Measurements from ENCODE around the gene EFCAB12.

Gene EFCAB12

DNA sequence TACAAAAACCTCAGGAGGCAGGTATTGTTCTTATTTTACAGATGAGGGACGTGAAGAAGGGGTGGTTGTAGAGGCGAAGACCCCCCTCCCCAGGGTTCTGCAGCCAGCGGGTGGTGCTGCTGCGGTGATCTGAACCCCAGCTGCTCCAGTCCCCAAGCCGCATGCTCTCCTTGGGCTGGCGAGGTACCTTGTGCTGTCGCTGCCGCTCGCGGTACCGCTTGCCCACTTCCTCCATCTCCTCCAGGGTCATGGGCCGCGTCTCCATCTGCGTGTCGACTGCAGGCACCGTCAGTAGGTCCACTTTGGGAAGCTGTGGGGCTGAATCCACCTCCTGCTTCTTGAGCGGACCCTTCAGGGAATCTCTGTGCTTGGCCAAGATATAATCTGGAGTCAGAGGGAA, 17.5 kb downstream of the EFCAB12 start:
- Histone ChIP-seq H3K36me3 (ENCODE audit: control insufficient read depth in 1 of 2, insufficient read depth in 2 of 2, low read depth in 1 of 2, low read length in 2 of 2) (no peaks in the 10 kb centered on the region), H3K9me3 (ENCODE audit: control insufficient read depth, low read length) (no peaks in the 10 kb centered on the region), H2BK15ac (ENCODE audit: low read depth, poor library complexity, severe bottlenecking) (no peak overlapping the region), H3K9ac (ENCODE audit: low read length) (no peak overlapping the region), H3K4me2 (ENCODE audit: low read length, poor library complexity, severe bottlenecking) (no peak overlapping the region), H3K4me3 (ENCODE audit: insufficient read depth in 1 of 2, low read depth in 1 of 2, low read length in 2 of 2) (no peak overlapping the region), H2AFZ (ENCODE audit: low read depth, low read length) (no peak overlapping the region), H2BK5ac (ENCODE audit: low read depth, low read length, poor library complexity, severe bottlenecking) (no peak overlapping the region), H4K8ac (ENCODE audit: low read length) (no peak overlapping the region), H3K4me1 (ENCODE audit: control insufficient read depth, insufficient read depth, low read depth, low read length) (peaks cover 14% of the 10 kb centered on the region), H3K79me1 (replicated peaks; ENCODE audit: low read length, poor library complexity, severe bottlenecking) (no peaks in the 10 kb centered on the region), H4K91ac (ENCODE audit: low read length) (peak overlapping the region; percentile 20), H3K4ac (ENCODE audit: low read depth in 1 of 2, low read length in 2 of 2) (no peak overlapping the region), H2BK12ac (ENCODE audit: low read length in 2 of 2) (peak overlapping the region; percentile 29 to 91), H3K18ac (ENCODE audit: low read depth in 1 of 2, low read length in 2 of 2) (no peak overlapping the region), H3K27ac (ENCODE audit: low read length, poor library complexity, severe bottlenecking) (no peak overlapping the region), H2BK120ac (ENCODE audit: low read depth, low read length) (no peak overlapping the region), H3K14ac (ENCODE audit: low read length in 2 of 2) (no peak overlapping the region), H2AK5ac (ENCODE audit: low read length, severe bottlenecking) (peak overlapping the region; percentile 40), H3K23ac (ENCODE audit: low read length in 2 of 2) (peak overlapping the region in 1 of 2 experiments; percentile 3), H3K27me3 (ENCODE audit: control insufficient read depth in 1 of 2, insufficient read depth in 1 of 2, low read length in 2 of 2) (no peaks in the 10 kb centered on the region)
- WGBS: 93% methylated on average over 17 of the region's 17 CpGs
- DNase-seq: no peak

- Histone ChIP-seq H3K4me3 (ENCODE audit: insufficient read depth in 1 of 2, low read depth in 1 of 2, low read length in 2 of 2) (no peak overlapping the region), H4K8ac (ENCODE audit: low read length) (no peak overlapping the region), H2AFZ (ENCODE audit: low read depth, low read length) (no peak overlapping the region), H3K79me1 (replicated peaks; ENCODE audit: low read length, poor library complexity, severe bottlenecking) (no peaks in the 10 kb centered on the region), H2BK15ac (ENCODE audit: low read depth, poor library complexity, severe bottlenecking) (no peak overlapping the region), H3K27ac (ENCODE audit: low read length, poor library complexity, severe bottlenecking) (no peak overlapping the region), H3K4ac (ENCODE audit: low read depth in 1 of 2, low read length in 2 of 2) (no peak overlapping the region), H4K91ac (ENCODE audit: low read length) (no peak overlapping the region), H3K14ac (ENCODE audit: low read length in 2 of 2) (no peak overlapping the region), H2BK5ac (ENCODE audit: low read depth, low read length, poor library complexity, severe bottlenecking) (no peak overlapping the region), H2AK5ac (ENCODE audit: low read length, severe bottlenecking) (no peak overlapping the region), H2BK12ac (ENCODE audit: low read length in 2 of 2) (no peak overlapping the region), H3K23ac (ENCODE audit: low read length in 2 of 2) (no peak overlapping the region), H3K4me2 (ENCODE audit: low read length, poor library complexity, severe bottlenecking) (no peak overlapping the region), H3K18ac (ENCODE audit: low read depth in 1 of 2, low read length in 2 of 2) (no peak overlapping the region), H2BK120ac (ENCODE audit: low read depth, low read length) (no peak overlapping the region), H3K36me3 (ENCODE audit: control insufficient read depth in 1 of 2, insufficient read depth in 2 of 2, low read depth in 1 of 2, low read length in 2 of 2) (no peaks in the 10 kb centered on the region), H3K27me3 (ENCODE audit: control insufficient read depth in 1 of 2, insufficient read depth in 1 of 2, low read length in 2 of 2) (no peaks in the 10 kb centered on the region), H3K4me1 (ENCODE audit: control insufficient read depth, insufficient read depth, low read depth, low read length) (peaks cover 12% of the 10 kb centered on the region), H3K9me3 (ENCODE audit: control insufficient read depth, low read length) (no peaks in the 10 kb centered on the region), H3K9ac (ENCODE audit: low read length) (no peak overlapping the region)
- WGBS: 81% methylated on average over 2 of the region's 2 CpGs
- peak; percentile 73 for DNase-seq
Measured at GRCh38 chr3:129409541-129409940, 18.9 kb downstream of the EFCAB12 start.

DNA sequence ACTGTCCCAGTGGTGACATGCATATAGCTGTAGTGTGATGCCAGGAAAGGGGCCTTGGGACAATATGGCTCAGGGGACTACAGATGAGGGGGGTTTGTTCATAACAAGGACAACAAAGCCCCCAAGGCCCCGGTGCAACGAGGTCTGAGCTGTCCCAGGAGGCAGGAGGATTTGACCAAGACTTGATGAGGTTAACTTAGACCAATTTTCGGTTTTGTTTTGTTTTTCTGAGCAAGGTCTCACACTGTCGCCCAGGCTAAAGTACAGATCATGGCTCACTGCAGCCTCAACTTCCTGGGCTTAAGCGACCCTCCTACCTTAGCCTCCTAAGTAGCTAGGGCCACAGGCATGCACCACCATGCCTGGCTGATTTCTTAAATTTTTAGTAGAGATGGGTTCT, 23.8 kb downstream of the EFCAB12 start:
- Histone ChIP-seq H3K27me3 (ENCODE audit: control insufficient read depth in 1 of 2, insufficient read depth in 1 of 2, low read length in 2 of 2) (no peaks in the 10 kb centered on the region), H4K91ac (ENCODE audit: low read length) (no peak overlapping the region), H2BK120ac (ENCODE audit: low read depth, low read length) (no peak overlapping the region), H3K79me1 (replicated peaks; ENCODE audit: low read length, poor library complexity, severe bottlenecking) (no peaks in the 10 kb centered on the region), H3K14ac (ENCODE audit: low read length in 2 of 2) (no peak overlapping the region), H3K4ac (ENCODE audit: low read depth in 1 of 2, low read length in 2 of 2) (no peak overlapping the region), H2AFZ (ENCODE audit: low read depth, low read length) (no peak overlapping the region), H2BK12ac (ENCODE audit: low read length in 2 of 2) (no peak overlapping the region), H3K36me3 (ENCODE audit: control insufficient read depth in 1 of 2, insufficient read depth in 2 of 2, low read depth in 1 of 2, low read length in 2 of 2) (no peaks in the 10 kb centered on the region), H3K9me3 (ENCODE audit: control insufficient read depth, low read length) (no peaks in the 10 kb centered on the region), H3K4me2 (ENCODE audit: low read length, poor library complexity, severe bottlenecking) (no peak overlapping the region), H3K27ac (ENCODE audit: low read length, poor library complexity, severe bottlenecking) (no peak overlapping the region), H3K18ac (ENCODE audit: low read depth in 1 of 2, low read length in 2 of 2) (no peak overlapping the region), H4K8ac (ENCODE audit: low read length) (no peak overlapping the region), H3K4me3 (ENCODE audit: insufficient read depth in 1 of 2, low read depth in 1 of 2, low read length in 2 of 2) (no peak overlapping the region), H3K4me1 (ENCODE audit: control insufficient read depth, insufficient read depth, low read depth, low read length) (no peaks in the 10 kb centered on the region), H3K23ac (ENCODE audit: low read length in 2 of 2) (no peak overlapping the region), H3K9ac (ENCODE audit: low read length) (no peak overlapping the region), H2BK5ac (ENCODE audit: low read depth, low read length, poor library complexity, severe bottlenecking) (no peak overlapping the region), H2AK5ac (ENCODE audit: low read length, severe bottlenecking) (no peak overlapping the region), H2BK15ac (ENCODE audit: low read depth, poor library complexity, severe bottlenecking) (no peak overlapping the region)
- 89% methylated on average over 5 of the region's 5 CpGs for WGBS
- DNase-seq: no peak

DNA sequence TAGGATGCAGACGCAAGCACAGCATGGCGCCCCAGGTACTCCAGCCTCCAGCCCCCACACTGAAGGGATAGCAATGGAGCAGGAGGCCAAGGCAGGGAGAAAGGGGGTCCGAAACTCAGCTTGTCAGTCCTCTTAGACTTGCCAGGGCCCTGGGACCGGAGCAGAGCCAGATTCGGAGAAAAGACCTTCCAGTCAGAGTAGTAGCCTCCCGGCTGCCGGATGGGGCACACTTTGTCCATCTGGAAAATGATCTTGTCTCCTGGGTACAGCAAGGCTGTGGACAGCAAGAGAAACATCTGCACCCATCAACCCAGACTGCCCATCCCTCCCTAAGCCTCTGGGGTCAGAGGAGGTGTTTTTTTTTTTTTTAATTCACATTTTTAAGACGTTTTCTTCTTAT, 24.3 kb downstream of the EFCAB12 start:
- Histone ChIP-seq H3K23ac (ENCODE audit: low read length in 2 of 2) (no peak overlapping the region), H3K36me3 (ENCODE audit: control insufficient read depth in 1 of 2, insufficient read depth in 2 of 2, low read depth in 1 of 2, low read length in 2 of 2) (no peaks in the 10 kb centered on the region), H3K27ac (ENCODE audit: low read length, poor library complexity, severe bottlenecking) (no peak overlapping the region), H2BK5ac (ENCODE audit: low read depth, low read length, poor library complexity, severe bottlenecking) (no peak overlapping the region), H3K9me3 (ENCODE audit: control insufficient read depth, low read length) (no peaks in the 10 kb centered on the region), H3K4ac (ENCODE audit: low read depth in 1 of 2, low read length in 2 of 2) (no peak overlapping the region), H3K14ac (ENCODE audit: low read length in 2 of 2) (no peak overlapping the region), H3K4me3 (ENCODE audit: insufficient read depth in 1 of 2, low read depth in 1 of 2, low read length in 2 of 2) (no peak overlapping the region), H3K27me3 (ENCODE audit: control insufficient read depth in 1 of 2, insufficient read depth in 1 of 2, low read length in 2 of 2) (no peaks in the 10 kb centered on the region), H4K8ac (ENCODE audit: low read length) (no peak overlapping the region), H2BK15ac (ENCODE audit: low read depth, poor library complexity, severe bottlenecking) (no peak overlapping the region), H4K91ac (ENCODE audit: low read length) (no peak overlapping the region), H3K79me1 (replicated peaks; ENCODE audit: low read length, poor library complexity, severe bottlenecking) (no peaks in the 10 kb centered on the region), H3K9ac (ENCODE audit: low read length) (no peak overlapping the region), H3K4me1 (ENCODE audit: control insufficient read depth, insufficient read depth, low read depth, low read length) (no peaks in the 10 kb centered on the region), H2AK5ac (ENCODE audit: low read length, severe bottlenecking) (no peak overlapping the region), H3K18ac (ENCODE audit: low read depth in 1 of 2, low read length in 2 of 2) (no peak overlapping the region), H2AFZ (ENCODE audit: low read depth, low read length) (no peak overlapping the region), H2BK120ac (ENCODE audit: low read depth, low read length) (no peak overlapping the region), H3K4me2 (ENCODE audit: low read length, poor library complexity, severe bottlenecking) (no peak overlapping the region), H2BK12ac (ENCODE audit: low read length in 2 of 2) (no peak overlapping the region)
- 85% methylated on average over 7 of the region's 8 CpGs for WGBS
- DNase-seq: no peak
